Astrocyte of the hippocampus (primary cell): ENCODE data around the gene B4GALT5.
A peak's percentile ranks its signal among the peaks of the same experiment; 100 is the strongest.
"Not testable (repeated sequence)": the region's sequence is repeated elsewhere in the genome, so short reads cannot be mapped to it uniquely, and the experiment has no call there.

Experiments used
- DNase-seq: peaks from one replicate; pipeline ENCODE4 v3.0.0; 2011; ENCODE audit warnings: low read depth, low spot score

B4GALT5 gene

DNA sequence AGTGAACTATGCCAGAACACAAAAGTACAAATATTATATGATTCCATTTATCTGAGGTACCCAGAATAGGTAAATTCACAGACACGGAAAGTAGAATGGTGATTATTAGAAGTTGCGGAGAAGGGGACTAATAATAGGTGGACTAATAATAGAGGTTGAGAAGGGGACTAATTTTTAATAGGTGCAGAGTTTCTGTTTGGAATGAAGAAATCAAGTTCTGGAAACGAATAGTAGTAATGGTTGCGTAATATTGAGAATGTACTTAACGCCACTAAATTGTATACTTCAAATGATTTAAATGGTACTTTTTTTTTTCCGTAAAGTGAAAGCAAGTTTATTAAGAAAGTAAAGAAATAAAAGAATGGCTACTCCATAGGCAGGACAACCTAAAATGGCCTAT is 33.2 kb downstream of the B4GALT5 start:
- DNase-seq: no peak

DNA sequence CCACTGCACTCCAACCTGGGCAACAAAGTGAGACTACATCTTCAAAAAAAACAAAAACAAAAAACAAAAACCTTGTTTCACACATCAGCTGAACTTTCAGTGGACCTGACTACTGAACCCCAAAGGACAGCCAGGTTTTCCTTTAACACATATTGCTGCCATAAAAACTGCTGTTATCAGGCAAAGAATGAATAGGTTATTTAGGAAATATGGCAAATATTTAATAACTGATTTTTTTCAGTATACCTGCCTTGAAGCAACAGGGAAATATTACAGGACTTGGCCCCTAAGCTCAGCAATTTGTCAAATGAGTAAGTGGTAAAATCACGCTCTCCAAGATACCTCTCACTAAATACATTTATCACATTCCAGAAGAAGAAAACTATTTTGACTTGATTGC is 34.0 kb downstream of the B4GALT5 start:
- no peak for DNase-seq

DNA sequence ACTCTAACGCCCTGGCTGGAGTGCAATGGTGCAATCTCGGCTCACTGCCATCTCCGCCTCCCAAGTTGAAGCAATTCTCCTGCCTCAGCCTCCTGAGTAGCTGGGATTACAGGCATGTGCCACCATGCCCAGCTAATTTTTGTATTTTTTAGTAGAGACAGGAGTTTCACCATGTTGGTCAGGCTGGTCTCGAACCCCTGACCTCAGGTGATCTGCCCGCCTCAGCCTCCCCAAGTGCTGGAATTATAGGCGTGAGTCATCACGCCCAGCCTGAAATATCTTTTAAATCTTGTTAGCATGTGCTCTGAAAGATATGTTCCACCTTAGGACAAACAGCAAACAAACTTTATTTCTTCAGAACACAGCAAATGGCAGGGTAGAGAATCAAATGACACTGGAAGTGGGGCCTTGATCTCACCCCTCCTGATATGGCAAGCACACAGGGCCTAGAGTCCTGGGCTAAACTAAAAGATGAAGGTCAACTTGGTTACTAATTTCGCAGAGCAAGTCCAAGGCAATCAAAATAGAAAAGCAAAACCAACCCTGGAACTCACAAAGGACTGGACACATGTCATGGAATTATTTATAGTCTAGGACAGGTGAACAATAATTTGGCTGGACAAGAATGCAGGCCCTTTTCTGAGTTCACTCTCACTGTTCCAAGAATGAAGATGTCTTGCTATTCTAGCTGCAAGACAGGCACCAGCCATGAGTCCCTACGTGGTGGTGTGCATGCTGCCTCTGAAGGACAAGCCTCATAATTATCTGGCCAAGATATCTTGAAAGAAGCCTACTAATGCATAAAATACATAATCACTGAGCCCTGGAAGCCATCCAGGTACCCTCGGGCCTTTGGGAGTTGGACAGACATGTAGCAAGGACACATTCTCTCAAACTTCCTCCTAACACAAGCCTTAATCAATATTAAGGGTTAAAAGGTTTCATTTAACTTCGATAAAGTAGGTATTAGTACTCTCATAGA is 35.6 kb downstream of the B4GALT5 start:
- no peak for DNase-seq

DNA sequence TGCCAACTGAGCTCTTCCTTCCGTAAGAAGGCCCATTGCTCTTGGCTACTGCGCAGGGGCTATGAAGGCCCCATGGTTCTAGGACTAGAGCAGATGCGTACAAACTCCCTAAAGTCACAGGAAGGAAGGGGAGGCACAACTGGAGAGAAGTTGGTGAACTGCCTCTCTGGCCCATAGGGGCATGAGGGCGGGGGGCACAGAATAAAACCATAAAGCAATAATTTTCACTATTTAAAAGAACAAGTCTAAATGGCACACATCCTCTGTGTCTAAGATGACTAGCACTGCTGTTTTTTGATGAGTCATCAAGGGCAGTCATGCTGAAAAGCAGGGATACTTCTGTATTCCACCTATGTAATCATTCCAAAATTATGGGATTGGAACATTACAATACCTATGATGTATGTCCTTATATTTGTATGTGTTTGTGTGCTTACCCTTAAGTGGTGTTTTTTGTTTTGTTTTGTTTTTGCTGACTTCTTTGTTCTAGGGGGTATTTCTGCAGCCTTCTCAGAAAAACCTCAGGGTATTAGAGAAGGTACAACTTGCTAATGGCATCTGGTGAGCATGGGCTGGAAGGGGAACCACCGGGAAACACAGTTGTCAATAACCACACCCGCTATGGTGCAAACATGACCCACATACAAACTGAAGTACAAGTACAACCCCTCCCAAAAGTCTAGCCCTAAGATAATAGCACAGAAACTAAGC is 36.9 kb downstream of the B4GALT5 start:
- peak; percentile 57 for DNase-seq

DNA sequence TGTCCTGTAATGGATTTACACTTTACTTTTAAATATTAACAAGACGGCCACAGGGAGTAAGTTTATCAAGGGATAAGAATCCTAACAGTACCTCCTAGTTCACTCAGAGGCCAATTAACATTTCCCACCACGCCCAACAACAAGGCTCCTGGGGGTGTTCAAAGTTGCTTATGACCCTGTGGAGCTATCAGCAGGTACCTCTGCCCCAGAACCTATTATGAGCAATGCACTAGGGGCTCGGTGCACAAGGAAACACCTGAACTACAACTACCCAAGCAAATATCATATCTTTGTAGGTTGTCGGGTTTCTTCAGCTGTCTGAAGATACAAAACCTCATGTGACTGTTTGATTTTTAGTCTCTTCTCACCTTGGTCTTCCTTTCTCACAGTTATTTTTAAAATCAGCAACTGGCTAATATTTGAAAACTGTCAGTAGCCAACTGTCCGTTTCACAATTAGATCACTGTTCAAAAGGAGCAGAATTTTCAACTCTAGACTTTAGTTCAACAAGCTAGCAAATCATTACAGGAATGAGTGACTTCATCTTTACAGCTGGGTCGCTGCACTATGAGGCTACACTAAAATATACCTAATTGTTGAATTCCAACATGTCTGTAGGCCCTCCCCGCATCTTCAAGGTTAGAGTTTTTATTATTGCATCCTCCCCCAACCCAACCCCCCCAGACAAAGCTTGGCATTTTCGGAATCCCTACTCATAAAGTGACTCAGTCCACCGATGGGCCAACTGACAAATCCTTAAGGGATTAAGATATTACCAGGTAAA is 38.1 kb downstream of the B4GALT5 start:
- peak; percentile 57 for DNase-seq

DNA sequence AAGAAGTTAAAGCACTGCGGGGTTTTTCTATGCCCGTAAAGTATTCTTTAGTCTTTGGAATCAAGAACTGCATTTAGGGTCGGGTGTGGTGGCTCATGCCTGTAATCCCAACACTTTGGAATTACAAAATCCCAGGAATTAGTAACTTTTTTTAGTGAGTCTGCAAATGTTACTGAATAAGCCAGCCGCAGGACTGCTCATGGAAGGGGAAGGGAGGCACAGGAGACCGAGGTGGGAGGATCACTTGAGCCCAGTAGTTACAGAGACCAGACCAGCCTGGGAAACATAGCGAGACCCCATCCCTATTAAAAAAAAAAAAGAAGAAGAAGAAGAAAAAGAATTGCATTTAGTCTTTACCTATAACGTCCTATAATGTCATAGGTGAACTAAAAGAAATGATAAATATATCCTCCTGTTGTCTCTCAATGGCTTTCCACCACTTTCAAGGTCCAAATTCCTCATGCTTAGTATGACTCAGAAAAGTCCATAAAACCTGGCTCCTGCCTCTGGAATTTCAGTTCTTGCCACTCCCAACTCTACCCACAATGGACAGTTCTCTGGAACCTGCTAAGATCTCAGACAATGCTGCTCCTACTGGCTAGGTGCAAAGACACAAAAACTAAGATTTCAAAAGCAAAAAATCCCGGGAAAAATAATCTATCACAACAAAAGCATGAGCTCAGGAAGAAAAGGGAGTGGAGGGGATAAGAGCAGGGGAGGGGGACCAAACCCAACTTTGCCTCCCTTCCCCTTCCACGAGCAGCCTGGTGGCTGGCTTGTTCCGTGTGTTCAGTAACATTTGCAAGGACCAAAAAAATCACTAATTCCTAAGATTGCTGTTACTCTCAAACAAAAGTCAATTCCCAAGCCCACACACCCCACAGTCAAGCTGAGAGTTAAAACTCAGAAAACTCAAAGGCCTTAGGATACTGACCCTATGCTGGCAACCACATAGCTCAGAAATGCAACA is 39.0 kb downstream of the B4GALT5 start:
- peak; percentile 80 for DNase-seq

DNA sequence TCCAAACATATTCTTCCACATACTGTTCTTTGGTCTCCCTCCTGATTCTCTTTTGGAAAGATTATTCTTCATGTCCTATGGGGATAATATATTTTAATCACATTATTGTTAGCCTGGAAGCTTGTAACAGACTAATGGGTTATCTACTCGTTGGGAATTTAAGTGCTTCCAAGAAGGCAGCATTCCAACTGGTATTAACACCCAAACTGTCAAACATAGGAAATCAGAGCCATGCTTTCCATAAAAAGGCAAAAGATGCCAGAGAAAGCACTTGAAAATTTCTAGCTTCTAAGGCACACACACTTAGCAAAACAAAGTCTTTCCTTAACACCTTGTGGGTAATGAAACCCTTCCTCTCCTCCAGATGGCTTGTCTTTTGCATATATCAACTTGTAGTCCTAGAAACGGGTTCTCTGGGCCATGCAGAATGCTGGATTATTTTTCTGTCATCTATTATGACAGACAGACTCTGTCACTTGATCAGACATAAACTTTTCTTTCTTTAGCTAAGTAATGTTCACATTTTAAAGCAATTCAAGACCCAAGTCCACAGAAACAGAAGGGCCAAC is 41.5 kb downstream of the B4GALT5 start:
- peak; percentile 38 for DNase-seq

DNA sequence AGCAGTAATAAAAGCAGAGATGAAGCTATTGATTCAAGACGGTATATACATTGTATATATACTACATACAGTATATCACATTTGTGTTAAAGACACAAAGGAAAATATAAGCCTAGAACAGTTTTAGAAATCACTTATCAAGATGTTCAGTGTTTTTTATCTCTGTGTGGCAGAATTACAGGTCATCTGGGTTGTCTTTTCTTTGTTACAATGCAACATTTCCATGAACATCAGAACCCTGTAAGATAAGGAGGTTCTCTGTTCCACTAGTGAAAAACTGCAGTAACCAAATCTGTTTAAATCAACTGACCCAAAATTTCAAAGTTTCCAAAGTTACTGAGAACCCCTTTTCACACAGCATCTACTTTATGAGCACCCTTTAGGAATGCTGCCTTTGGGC is 42.2 kb downstream of the B4GALT5 start:
- no peak for DNase-seq

DNA sequence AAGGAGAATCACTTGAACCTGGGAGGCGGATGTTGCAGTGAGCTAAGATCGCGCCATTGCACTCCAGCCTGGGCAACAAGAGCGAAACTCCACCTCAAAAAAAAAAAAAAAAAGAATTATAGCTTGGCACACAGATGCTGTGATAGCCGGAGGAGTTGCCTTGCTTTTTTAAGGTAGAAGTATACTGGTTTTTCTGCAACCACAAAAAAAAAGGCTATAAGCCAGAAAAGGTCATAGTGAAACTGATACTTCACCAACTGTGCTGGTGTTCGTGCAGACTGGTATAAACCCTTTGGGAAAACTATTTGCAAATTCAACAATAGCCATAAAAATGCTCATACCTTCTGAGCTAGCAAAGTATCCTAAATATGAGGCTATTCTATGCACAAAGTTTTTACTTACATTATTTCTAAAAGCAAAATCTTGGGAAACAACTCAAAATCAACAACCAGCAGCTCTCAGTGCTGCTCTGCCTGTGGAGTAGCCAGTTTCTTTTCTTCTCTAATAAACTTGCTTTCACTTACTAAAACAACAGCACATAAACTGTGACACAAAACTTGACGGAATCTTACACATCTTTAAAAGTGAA is 44.0 kb downstream of the B4GALT5 start:
- no peak for DNase-seq

DNA sequence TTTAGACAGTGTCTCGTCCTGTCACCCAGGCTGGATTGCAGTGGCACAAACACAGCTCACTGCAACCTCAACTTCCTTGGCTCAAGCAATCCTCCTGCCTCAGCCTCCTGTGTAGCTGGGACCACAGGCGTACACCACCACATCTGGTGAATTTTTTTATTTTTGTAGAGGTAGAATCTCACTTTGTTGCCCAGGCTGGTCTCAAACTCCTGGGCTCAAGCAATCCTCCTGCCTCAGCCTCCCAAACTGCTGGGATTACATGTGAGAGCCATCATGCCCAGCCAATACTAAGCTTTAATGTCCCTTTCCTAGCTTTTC is 44.8 kb downstream of the B4GALT5 start:
- not testable (repeated sequence) for DNase-seq

DNA sequence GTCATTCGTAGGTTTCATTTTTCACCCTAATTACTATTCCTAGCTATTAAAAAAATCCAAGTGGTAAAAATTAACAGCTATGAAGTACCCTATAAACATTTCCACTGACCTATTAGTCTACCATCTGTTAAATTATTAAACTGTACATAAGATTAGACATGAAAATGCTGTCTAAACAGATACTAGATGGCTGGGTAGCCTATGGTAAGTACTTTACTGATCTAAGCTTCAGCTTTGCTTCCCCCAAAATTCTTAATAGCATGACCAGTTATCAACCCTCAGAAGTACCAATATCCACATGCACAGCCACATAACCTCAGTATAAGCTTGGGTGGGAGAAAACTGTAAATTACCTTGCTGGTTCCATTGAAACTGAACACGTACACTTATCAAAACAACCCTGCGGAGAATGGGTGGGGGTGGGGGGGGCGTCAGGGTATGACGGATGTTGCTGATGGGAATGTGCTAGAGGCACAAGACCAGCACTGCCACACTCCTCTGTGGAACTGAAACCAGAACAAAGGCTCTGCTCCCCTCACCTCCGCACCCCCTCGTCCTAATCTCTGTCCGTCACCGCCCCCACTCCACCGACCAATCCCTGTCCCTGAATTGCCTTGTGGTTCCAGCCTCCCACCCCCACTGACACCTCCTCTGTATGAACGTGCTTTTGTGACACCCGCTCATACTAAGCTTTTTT is 45.3 kb downstream of the B4GALT5 start:
- DNase-seq: no peak

DNA sequence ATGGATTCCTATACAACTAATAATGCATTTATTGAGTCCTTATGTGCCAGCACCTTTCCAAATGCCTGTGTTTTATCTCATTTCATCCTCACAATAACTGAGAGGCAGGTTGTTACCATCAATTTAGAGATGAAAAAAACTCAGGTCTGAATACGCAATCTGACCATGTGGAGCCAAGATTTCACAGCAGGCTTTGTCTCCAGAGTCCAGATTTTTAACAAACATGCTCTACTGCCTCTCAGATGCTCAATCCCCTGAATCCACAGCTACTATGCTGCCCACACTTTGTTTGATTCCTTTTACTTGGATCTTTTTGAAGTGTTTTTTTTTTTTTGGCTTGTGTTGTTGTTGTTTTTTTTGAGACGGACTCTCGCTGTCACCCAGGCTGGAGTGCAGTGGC is 46.8 kb downstream of the B4GALT5 start:
- no peak for DNase-seq

DNA sequence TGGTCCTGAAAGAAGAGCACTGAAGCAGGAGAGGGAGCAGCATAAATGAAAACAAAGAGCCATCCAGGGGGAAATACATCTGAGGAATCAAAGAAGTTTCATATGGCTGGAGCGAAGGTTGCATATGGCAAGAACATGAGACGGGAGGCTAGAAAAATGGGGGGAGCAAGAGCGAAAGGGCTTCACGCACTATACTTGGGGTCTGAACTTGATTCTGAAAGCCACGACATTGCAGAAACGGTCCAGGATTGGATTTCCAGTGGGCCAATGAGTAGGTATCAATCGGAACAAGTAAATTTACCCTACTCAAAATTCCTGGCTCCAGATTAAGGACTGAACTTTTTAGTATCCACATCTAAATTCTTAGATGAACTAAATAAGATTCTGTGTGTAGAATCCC is 47.9 kb downstream of the B4GALT5 start:
- DNase-seq: no peak

DNA sequence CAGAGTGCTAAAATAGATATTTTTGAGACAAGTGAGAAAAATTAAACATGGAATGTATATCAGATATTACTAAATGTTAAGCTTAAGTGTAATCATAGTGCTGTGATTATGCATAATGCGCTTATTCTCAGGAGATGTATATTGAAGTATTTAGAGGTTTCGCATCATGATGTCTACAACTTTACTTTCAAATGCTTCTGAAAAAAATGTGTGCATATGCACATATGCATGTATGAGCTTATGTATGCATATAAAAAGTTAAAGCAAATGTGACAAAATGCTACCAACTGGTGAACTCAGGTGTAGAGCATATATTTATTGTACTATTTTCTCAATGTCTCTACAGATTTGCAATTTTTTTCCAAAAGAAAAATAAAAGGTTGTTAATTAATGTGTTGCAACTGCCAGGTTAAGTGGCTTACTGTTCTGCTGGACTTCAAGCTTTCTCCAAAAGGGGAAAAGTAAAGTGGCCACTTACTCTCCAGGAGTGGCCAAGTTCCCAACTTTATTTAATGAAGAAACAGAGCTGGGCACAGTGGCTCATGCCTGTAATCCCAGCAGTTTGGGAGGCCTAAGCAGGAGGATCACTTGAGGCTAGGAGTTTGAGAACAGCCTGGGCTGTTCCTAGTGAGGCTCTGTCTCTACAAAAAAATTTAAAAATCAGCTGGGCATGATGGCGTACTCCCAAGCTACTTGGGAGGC is 48.9 kb downstream of the B4GALT5 start:
- DNase-seq: no peak

DNA sequence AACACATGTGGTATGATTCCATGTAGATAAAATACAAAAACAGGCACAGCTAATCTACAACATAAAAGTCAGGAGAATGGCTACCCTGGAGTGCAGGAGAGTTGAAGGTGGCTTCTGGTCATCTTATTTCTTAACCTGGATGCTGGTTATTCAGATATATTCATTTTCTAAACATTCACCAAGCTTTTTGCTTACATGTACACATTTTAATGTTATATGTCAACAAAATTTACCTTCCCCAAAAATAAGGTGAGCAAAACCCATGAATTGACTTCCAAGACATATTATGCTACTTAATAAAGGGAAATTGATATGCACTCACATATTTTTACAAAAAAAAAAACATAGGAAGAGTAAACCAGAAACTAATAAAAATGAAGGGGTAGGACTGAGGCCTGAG is 50.6 kb downstream of the B4GALT5 start:
- no peak for DNase-seq

DNA sequence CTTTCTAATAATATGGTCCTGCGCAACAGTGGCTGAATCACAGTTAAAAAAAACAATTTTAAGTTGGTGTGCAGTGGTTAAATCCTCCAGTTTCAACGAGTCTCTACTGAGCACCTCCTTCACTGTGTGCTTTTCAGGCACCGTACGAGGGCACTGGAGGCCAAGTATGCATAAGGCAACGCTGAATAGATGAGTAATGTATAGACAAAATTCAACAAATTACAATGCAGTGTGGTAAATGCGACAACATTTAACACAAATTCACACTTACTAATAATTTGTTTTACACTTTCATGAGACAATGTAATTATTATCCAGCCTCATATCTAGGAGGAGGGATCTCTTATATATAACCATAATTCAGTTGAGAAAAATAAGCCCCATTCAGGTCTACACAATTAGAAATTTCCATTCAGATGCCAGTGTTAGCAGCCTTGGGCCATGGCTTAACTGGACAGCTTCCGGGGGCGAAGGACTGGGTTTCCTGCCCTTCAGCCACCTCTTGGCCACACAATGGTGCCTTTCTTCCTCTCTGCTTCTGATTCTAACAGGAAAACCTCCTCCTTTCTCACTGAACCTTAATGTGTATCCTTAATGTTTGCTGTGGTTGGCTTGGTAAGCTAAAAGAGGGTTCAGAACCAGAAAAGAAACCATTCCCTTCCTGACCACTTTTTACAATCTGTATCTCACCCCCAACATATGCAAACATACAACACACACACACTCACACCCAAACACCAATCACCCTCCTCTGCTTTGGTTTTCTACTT is 51.9 kb downstream of the B4GALT5 start:
- no peak for DNase-seq

DNA sequence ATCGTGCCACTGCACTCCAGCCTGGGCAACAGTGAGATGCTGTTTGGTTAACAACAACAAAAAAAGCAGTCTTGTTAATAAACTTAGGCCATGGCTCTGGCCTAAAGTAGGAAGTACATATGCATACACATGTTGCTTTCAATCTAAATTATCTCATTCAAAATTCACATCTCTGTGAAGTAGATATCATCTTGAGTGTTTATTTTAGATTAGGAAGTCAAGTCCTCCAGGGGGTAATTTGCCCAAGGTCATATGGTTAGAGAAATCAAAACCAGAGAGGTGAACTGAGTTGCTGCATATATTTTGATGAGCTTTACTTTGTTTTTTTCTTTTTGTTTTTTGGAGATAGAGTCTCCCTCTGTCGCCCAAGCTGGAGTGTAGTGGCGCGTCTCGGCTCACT is 52.8 kb downstream of the B4GALT5 start:
- DNase-seq: no peak

DNA sequence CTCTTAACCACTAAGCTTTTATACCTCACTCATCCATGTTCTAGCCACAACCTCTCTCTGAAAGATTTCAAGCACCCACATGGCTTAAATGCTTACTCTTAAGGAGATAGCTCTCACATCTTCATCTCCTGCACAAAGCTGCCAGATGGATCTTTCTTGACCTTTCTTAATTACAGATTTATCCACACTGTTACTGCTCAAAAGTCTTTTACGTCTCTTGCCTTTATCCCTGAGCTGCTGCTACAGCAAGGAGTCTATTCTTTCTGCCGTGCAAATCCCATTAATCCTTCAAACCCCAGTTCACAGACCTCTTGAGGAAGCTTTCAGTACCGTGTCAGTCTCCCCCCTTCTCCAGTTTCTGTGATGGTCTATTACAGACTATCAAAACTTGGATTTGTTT is 54.6 kb downstream of the B4GALT5 start:
- DNase-seq: no peak
